Cardiac septum (tissue), 1 donor: ENCODE data around the gene C12orf54. TPM values are rescaled to one million over a fixed set of nuclear protein-coding genes. Genes with fewer than 3 reads are reported as not detected.
"Not testable (repeated sequence)": the region's sequence is repeated elsewhere in the genome, so short reads cannot be mapped to it uniquely, and the experiment has no call there.

Experiments
- DNase-seq: peaks from one replicate; pipeline ENCODE4 v3.0.0-alpha.2; 2020; ENCODE audit warnings: low spot score
- intact Hi-C: fragments of 100-400 bp; cut with DNase I; formaldehyde crosslinking; loops from one replicate; pipeline ENCODE4 v1.14.0; 2022
- total RNA-seq: library from RNA; stranded (reverse); fragmentation: NEBNext Ultra II Directional; extraction: Animal tissue kit (Norgen Biotek cat#: 25700); gene quantifications from one replicate; pipeline ENCODE4 v1.2.1, GENCODE V29; 2021
- donor health status: DM: no; HTN: no; CAD: no.

The C12orf54 gene
- total RNA-seq, 1 donor from 2014 or later, result not detected

DNA sequence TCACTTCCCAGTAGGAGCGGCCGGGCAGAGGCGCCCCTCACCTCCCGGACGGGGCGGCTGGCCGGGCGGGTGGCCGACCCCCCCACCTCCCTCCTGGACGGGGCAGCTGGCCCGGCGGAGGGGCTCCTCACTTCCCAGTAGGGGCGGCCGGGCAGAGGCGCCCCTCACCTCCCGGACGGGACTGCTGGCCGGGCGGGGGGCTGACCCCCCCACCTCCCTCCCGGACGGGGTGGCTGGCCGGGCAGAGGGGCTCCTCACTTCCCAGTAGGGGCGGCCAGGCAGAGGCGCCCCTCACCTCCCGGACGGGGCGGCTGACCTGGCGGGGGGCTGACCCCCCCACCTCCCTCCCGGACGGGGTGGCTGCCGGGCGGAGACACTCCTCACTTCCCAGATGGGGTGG, 18.0 kb downstream of the C12orf54 start:
- intact Hi-C loops, DNase-seq: not testable (repeated sequence)

GRCh38 chr12:48506836-48507235, 24.5 kb downstream of the C12orf54 start:
- intact Hi-C loops, DNase-seq: not testable (repeated sequence)

DNA sequence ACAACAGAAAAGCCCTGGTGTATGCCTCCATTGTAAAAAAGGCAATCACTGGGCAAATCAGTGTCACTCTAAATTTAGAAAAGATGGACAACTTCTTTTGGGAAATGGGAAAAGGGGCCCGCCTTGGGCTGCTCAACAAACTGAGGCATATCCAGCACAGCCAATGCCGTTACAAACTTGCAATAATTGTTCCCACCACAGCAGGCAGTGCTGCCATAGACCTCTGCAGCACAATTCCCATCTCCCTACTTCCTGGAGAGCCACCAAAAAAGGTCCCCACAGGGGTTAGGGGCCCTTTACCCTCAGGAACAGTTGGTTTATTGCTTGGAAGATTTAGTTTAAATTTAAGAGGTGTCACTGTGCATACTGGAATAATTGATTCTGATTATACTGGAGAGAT, 26.7 kb downstream of the C12orf54 start:
- intact Hi-C loops, result no loop called here
- no peak for DNase-seq

DNA sequence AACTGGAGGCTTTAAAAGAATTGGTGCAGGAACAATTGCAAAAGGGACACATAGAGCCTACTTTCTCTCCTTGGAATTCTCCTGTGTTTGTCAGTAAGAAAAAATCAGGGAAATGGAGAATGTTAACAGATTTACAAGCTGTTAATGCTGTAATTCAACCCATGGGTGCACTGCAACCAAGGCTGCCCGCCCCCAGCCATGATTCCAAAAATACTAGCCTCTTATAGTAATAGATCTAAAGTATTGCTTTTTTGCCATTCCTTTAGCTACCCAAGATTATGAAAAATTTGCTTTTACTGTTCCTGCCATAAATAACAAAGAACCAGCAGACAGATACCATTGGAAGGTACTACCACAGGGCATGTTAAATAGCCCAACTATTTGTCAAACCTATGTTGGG, 27.8 kb downstream of the C12orf54 start:
- intact Hi-C loops, result no loop called here

GRCh38 chr12:48512855-48513254, 30.6 kb downstream of the C12orf54 start:
- DNase-seq, result no peak
- intact Hi-C loops, result no loop called here

More for the DNA sequence above, 27.8 kb downstream of the C12orf54 start:
- DNase-seq, result no peak

GRCh38 chr12:48514728-48515127, 32.4 kb downstream of the C12orf54 start:
- intact Hi-C loops, result no loop called here
- no peak for DNase-seq

GRCh38 chr12:48520381-48520780, 38.1 kb downstream of the C12orf54 start:
- DNase-seq, intact Hi-C loops: not testable (repeated sequence)

GRCh38 chr12:48525332-48525731, 43.0 kb downstream of the C12orf54 start, which contains the start of gene OR8S1:
TSS of gene OR8S1 (plus strand) at chr12:48525632. CDS start at chr12:48525632, 0 bp downstream.
- no peak for DNase-seq
- intact Hi-C loops, result no loop called here

DNA sequence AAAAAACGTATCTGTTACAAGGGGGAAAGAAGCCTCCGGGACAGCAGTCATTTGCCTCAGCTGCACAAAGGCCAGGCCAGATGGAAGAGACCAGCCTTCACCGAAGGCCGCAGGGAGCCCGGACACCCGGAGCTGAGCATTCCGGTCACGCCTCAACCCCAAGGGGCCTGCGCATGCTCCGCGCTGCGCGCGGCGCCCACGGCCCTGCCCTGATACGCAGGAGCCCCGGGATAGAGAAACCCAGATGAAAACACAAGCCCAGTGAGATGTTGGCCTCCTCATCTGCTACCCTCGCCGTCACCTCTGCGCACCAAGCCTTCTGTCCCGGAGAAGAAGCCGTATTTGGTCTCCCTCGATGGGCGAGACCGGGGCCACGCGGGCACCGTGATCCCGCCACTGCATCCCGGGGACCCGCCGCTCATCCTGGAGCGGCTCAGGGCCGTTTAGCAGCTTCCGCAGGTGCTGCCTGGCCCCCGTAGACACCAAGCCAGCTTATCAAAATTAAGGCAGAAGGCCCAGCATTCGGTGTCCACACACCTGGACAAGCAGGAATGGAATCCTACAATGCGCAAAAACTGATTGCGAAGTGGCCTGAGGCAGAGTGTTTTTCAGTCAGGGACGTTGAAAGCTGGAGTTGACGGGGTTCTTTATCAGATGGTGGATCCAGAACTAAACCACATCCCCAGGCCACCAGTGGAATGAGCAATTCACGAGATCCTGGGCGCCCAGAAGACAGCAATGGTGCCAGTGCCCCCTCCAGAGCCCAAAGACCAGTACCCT, 45.8 kb downstream of the C12orf54 start:
- DNase-seq, result no peak
- intact Hi-C loops, result no loop called here

- DNase-seq, result no peak
- intact Hi-C loops, result no loop called here
Observed at GRCh38 chr12:48532601-48533000, 50.3 kb downstream of the C12orf54 start.

GRCh38 chr12:48536602-48537001, 54.3 kb downstream of the C12orf54 start:
- intact Hi-C loops, result no loop called here

GRCh38 chr12:48542300-48542928, 60.1 kb downstream of the C12orf54 start:
- intact Hi-C loops, result no loop called here
- DNase-seq, result no peak

More at GRCh38 chr12:48536602-48537001, 54.3 kb downstream of the C12orf54 start:
- DNase-seq, result no peak

DNA sequence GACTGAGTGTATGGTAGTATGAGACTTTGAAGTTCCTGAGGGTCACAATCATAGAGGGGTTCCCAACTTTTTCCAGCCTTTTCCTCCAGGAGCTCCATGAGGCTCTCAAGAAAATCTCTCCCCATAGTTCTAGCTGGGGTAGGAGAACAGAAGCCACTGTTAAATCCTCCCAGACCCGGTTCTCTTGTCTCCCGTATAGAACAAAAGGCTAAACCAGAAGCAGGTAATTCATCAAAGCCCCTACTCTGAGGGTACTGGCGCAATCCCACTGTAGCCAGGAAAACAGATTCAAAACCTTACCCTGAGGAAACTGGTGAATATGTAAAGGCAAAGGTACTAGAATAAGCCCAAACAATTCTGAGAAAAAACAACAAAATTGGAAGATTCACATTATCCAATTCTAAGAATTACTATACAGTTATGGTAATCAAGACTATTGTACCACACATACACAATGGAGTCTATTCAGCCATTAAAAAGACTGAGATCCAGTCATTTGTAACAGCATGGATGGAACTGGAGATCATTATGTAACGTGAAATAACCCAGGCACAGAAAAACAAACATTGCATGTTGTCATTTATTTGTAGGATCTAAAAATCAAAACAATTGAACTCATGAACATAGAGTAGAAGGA, 63.7 kb downstream of the C12orf54 start:
- intact Hi-C loops, result no loop called here
- no peak for DNase-seq

Other genes starting within 250 kb of the C12orf54 start
- 15.3 TPM for gene ZNF641, start 131.6 kb upstream of the C12orf54 start, total RNA-seq
- gene ANP32D, start 9.9 kb upstream of the C12orf54 start, total RNA-seq, result not detected
- gene OR8S1, start 43.1 kb downstream of the C12orf54 start, total RNA-seq, result not detected
- gene LALBA, start 87.5 kb downstream of the C12orf54 start, total RNA-seq, result not detected
- 24.8 TPM for gene KANSL2, start 199.7 kb downstream of the C12orf54 start, total RNA-seq
- 23.5 TPM for gene CCNT1, start 234.2 kb downstream of the C12orf54 start, total RNA-seq